Stimulated activated CD8-positive, alpha-beta memory T cell treated with anti-CD3 and anti-CD28 coated beads, Interleukin-12 subunit alpha, Interleukin-12 subunit beta, amount 100 ng/mL, for 4 hours (primary cell): ENCODE data around the gene ADAM30.

Source experiments
- DNase-seq: peaks from one replicate; pipeline ENCODE4 v3.0.0-alpha.2; 2020; ENCODE audit warnings: low read depth

ADAM30 gene

DNA sequence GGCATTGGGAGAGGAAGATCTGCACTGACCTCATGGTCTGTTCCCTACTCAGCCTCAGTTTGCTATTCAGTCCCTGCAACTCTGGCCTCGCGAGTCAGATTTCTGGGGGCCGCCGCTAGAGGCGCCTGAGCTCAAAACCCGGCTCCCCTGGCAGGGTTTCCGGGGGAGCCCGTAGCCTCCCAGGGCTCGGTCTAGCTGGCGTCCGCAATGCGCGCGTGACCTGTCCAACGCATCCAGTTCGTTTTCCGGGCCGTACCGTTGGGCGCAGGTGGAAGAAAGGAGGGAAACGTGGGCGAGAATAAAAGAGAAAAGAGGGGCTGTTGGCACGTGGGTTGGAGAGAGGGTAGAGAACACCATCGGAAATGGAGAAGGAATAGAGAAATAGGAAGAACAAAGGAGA is at the start of gene ADAM30:
ADAM30 (minus strand) TSS at position 213 of the 400 bp plus-strand sequence; CDS start at position 34, 179 bp downstream.
- no peak for DNase-seq

- DNase-seq: no peak
Measured at GRCh38 chr1:119943216-119943615, 46.9 kb upstream of the ADAM30 start.

DNA sequence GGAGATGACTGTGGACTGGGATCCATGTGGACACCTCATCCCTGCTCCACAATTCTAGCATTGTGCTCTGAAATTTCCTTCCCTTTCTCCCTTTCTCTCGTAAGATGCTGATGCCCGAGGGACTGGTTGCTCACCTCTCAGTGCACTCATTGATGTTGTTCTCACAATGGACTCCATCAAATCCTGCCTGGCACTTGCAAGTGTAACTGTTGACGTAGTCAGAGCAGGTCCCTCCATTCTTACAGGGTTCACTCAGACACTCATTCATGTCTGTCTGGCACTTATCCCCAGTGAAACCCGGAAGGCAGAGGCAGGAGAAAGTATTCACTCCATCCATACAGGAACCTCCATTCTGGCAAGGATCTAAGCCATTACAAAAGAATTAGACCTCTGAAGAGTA is 45.1 kb upstream of the ADAM30 start:
- DNase-seq: no peak

GRCh38 chr1:119940697-119941096 is 44.4 kb upstream of the ADAM30 start:
- DNase-seq: no peak

DNA sequence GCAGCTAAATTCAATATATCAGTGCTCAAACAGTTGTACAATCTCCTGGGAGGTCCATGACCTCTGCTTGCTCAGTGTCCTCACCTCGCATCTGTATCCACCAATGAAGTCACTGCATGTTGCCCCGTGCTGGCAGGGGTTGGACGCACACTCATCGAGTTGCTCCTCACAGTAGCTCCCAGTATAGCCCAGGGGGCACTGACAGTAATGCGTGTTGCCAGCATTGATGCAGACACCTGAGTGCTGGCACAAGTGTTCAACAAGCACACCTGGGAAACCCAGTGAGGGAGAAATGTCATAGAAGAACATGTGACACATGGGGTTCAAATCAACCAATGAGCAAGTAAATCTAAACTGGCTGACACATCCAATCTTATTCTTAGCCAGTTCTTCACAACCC is 40.9 kb upstream of the ADAM30 start:
- DNase-seq: no peak

DNA sequence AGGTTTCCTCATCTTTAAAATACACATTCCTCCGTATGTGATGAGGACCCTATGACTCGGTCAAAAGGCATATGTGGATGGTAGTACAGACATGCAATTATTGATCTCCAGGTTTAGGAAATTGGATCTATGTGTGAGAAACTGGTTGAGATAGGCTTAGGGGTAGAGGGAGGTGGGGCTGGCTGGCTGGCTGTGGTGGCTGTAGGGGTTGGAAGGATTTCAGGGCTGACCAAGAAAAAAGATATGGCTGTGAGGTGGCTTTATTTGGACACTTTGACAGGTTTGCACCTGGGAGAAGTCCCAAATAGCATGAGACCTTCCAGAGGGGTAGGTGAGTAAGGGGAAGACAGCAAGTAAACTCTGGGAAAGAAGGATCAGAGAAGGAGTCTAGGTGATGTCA is 39.6 kb upstream of the ADAM30 start:
- no peak for DNase-seq

DNA sequence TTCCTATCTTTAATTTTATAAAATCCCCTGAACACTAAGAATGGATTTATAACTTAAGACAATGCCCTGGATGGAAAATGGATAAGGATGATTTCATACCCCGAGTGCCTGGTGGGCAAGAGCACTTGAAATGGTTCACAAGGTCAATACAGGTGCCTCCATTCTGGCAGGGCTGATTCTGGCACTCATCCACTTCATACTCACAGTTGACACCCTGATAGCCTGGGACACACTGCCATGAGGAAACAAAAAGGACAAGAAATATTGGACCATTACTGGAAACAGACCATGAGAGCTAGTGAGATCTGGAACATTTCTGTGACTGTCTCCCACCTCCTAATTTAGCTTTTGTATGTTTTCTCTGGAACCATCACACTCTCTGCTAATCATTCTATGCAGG is 39.1 kb upstream of the ADAM30 start:
- DNase-seq: no peak

GRCh38 chr1:119933397-119933796 is 37.1 kb upstream of the ADAM30 start:
- no peak for DNase-seq

DNA sequence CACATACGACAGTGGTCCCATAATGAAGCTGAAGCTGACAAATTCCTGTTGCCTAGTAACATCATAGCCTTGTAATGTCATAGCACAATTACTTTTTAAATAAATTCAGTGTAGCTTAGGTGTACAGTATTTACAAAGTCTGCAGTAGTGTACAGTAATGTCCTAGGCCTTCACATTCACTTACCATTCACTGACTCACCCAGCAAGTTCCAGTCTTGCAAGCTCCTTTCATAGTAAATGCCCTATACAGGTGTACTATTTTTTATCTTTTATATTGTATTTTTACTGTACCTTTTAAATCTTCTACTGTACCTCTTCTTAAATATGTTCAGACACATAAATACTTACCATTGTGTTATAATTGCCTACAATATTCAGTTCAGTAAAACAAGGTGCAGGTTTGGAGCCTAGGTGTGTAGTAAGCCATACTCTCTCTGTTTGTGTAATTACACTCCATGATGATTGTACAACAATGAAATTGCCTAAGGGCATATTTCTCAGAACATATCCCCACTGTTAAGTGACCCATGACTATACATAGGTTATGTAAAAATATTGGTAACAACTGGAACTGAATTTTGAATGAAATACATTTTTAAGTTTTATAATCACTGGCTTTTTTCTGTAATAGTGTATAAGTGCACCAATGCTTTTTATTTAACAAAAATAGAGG is 33.5 kb upstream of the ADAM30 start:
- DNase-seq: no peak

GRCh38 chr1:119926553-119926952 is 30.2 kb upstream of the ADAM30 start:
- DNase-seq: no peak

- no peak for DNase-seq
Measured at GRCh38 chr1:119924948-119925898, 28.9 kb upstream of the ADAM30 start.

DNA sequence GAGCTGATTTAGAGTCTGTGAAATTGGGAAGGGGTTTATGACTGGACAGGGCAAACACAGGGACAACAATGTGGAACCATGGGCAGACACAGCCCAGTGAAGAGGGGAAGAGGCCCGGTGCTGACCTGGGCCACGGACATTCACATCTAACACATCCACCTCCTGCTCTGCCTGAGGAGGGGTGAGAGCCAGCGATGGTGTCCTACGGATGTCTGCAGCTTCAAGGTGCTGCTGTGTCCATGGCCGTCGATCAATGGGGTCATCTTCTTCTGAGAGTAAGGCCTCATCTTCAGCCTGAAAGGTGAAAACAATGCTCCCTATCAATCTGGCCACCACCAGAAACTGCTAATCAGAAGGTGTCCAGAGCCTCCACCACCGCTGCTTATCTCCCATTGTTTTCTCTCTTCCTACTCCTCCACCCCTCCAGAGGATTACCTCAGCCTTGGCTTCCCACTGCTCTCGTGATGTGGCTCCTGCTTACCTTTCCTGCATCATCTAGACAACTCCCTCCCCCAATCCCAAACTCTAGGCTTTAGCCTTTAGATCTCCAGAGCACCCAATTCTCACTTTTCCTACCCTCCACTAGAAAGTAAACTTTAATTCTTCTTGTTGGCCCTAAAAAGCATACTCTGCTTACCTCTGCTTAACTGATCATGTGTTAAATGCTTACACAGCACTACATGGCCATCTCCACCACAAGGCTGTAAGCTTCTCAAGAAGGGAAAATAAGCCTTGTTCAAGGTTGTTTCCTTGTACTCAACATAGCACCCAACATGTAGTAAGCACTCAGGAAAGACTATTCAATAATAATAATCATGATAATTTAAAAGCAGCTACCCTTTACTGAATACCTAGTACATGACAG is 24.0 kb upstream of the ADAM30 start:
- no peak for DNase-seq

DNA sequence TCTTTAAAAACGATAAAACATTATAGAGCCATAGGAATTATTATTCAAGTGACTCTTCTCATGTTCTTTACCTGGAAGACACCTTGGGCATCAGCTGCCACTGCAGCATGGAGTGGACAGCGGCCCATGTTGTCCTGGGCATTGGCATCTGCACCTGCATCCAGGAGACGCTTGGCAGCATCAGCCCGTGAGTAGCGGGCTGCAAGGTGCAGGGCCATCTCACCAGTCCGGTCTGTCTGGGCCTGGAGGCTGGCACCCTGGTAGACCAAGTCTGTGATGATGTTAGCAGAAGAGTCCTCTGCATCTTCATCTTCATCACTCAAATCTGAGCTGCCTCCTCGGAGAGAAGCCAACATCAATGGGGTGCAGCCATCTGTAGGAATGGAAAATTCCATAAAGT is 22.9 kb upstream of the ADAM30 start:
- DNase-seq: no peak

DNA sequence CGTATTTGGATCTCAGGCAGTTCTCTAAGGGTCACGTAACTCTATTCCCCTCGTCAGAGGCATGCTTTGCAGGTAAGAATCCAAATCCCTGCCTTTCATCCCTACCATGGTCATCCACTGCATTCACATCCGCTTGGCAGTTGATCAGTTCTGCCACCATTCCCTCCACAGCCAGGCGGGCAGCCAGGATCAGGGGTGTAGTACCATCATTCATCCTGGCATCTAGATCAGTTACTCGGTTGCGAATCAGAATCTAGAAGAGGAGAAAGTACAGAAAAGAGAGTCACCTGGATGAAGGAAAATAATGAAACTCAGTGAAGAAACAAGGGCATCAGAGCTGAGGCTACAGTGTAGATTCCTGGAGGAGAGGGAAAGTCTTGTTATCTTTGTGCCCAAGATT is 22.0 kb upstream of the ADAM30 start:
- no peak for DNase-seq

GRCh38 chr1:119917304-119918055 is 21.2 kb upstream of the ADAM30 start:
- no peak for DNase-seq

- no peak for DNase-seq
Measured at GRCh38 chr1:119915517-119915916, 19.2 kb upstream of the ADAM30 start.

DNA sequence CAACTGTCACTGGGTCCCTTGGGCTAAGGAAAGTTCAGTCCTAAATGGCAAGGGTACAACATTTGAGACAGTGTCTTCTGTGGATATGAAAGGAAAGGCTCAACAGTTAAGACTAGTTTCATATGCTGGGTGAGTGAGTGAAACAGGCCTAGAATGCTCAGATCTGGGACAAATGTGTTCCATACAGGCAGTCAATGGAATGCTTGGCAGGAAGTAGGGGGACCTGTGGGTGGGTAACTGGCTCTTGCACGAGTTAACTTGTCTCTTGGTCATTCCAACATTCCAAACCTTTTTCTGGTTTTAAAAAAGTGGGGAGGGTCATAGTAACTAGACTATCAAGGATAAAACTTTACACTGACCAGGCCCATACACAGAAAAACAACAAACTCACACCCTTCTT is 17.8 kb upstream of the ADAM30 start:
- DNase-seq: no peak

DNA sequence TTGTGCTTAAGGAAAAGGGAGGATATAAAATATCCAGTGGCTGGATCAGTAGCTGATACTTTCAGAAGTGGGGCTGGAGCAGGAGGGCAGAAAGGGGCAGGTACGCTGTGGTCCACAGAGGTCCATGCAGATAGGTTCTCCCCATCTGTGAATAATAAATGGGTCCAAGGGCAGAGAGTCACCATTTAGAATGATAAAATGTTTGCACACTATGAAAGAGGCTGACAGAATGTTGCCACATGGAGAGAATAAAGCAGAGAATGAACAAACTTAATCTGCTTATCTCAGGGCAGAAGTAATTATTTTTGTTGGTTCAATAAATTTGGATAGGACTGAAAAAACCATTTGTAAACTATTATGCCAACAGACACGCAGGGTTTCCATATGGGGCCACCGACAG is 16.6 kb upstream of the ADAM30 start:
- no peak for DNase-seq

- no peak for DNase-seq
Measured at GRCh38 chr1:119911775-119912174, 15.5 kb upstream of the ADAM30 start.

DNA sequence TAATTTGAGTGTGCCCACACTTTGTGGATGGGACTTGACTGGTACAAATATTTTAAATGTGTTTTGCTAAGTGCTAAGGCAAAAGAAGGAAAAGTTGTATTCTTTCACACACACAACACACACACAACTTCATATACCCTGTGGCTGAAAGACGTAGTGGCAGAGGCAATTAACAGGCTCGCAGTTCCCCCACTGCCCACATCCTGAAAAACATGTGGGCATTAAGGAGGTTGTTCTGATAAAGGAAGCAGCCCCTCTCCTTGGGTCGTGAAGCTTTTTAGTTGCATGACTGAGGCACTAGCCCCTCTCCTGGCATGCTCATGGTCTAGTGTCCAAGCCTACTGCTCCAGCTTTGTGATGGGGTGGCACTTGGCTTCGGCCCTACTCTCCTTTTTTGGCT is 14.3 kb upstream of the ADAM30 start:
- DNase-seq: no peak

- no peak for DNase-seq
Measured at GRCh38 chr1:119909890-119910596, 13.7 kb upstream of the ADAM30 start.
